Measurements from ENCODE around the gene CR2.
"Not testable (repeated sequence)": the region's sequence is repeated elsewhere in the genome, so short reads cannot be mapped to it uniquely, and the experiment has no call there.

DNA sequence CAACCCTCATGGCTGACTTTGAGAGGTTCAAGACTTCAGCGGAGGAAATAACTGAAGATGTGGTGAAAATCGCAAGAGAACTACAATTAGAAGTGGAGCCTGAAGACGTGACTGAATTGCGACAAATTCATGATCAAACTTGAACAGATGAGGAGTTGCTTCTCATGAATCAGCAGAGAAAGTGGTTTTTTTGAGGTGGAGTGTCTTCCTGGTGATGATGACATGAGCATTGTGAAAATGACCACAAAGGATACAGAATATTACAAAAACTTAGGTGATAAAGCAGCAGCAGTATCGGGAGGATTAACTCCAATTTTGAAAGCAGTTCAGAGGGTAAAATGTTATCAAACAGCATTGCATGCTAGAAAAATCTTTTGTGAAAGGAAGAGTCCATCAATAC lies 82.1 kb downstream of the CR2 start:
- TF ChIP-seq, protein P1, sequence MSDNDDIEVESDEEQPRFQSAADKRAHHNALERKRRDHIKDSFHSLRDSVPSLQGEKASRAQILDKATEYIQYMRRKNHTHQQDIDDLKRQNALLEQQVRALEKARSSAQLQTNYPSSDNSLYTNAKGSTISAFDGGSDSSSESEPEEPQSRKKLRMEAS (IDR thresholded peaks at IDR 0.05): not testable (repeated sequence)
- TF ChIP-seq, protein P2, sequence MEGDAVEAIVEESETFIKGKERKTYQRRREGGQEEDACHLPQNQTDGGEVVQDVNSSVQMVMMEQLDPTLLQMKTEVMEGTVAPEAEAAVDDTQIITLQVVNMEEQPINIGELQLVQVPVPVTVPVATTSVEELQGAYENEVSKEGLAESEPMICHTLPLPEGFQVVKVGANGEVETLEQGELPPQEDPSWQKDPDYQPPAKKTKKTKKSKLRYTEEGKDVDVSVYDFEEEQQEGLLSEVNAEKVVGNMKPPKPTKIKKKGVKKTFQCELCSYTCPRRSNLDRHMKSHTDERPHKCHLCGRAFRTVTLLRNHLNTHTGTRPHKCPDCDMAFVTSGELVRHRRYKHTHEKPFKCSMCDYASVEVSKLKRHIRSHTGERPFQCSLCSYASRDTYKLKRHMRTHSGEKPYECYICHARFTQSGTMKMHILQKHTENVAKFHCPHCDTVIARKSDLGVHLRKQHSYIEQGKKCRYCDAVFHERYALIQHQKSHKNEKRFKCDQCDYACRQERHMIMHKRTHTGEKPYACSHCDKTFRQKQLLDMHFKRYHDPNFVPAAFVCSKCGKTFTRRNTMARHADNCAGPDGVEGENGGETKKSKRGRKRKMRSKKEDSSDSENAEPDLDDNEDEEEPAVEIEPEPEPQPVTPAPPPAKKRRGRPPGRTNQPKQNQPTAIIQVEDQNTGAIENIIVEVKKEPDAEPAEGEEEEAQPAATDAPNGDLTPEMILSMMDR (IDR thresholded peaks at IDR 0.05; ENCODE audit: low read depth, low read length, missing input control): not testable (repeated sequence)
- not testable (repeated sequence) for TF ChIP-seq GABPA (IDR thresholded peaks at IDR 0.05 in 1 of 2, conservative IDR thresholded peaks at IDR 0.05 in 1 of 2); JUND (IDR thresholded peaks at IDR 0.05); YY1 (IDR thresholded peaks at IDR 0.05); FOXA2 (IDR thresholded peaks at IDR 0.05); TAF1 (conservative IDR thresholded peaks at IDR 0.05)
- TF ChIP-seq, protein P3, sequence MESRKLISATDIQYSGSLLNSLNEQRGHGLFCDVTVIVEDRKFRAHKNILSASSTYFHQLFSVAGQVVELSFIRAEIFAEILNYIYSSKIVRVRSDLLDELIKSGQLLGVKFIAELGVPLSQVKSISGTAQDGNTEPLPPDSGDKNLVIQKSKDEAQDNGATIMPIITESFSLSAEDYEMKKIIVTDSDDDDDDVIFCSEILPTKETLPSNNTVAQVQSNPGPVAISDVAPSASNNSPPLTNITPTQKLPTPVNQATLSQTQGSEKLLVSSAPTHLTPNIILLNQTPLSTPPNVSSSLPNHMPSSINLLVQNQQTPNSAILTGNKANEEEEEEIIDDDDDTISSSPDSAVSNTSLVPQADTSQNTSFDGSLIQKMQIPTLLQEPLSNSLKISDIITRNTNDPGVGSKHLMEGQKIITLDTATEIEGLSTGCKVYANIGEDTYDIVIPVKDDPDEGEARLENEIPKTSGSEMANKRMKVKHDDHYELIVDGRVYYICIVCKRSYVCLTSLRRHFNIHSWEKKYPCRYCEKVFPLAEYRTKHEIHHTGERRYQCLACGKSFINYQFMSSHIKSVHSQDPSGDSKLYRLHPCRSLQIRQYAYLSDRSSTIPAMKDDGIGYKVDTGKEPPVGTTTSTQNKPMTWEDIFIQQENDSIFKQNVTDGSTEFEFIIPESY (IDR thresholded peaks at IDR 0.05): not testable (repeated sequence)
- TF ChIP-seq, protein P4, sequence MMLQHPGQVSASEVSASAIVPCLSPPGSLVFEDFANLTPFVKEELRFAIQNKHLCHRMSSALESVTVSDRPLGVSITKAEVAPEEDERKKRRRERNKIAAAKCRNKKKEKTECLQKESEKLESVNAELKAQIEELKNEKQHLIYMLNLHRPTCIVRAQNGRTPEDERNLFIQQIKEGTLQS (IDR thresholded peaks at IDR 0.05): not testable (repeated sequence)

All from liver (tissue), 3 donors.